ENCODE data around the gene SLC35E1.
"Not testable (repeated sequence)": the region's sequence is repeated elsewhere in the genome, so short reads cannot be mapped to it uniquely, and the experiment has no call there.

Gene SLC35E1

DNA sequence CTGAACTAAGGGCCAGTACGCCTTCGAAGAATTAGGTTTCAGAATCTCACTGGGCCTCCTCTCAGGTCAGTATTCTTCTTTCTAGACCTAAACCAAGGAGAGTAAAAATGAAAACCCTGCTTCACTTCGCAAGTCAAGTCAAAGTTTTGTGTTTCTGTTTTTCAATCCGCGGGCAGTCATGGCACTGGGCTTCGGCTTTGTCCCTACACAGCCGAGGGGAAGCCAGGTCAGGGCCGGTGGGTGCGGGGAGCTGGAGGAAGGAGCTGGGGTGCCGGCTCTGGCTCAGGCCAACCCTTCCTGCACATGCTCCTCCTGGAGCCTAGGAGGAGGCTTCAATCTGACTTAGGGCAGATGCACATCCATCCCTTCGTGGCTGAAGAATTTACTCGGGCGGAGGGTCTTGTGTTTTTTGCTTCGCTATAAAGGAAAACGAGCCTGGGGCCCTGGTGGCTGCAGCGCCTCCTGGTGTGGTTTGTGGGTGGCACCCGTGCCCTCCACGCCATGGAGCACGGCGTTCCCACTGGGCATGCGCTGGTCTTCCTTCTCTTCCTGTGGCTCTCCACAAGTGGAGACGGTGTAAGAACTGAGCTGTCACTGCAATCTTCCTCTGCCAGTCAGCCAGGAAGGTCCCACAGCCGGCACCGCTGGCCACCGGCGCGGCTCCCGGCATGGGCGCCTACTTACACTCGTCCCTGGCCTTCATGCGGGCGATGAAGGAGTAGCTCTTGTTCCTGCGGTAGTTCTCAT lies 53.6 kb downstream of the SLC35E1 start:
- H3K27ac ChIP-seq = no peak overlapping the region
- TF ChIP-seq CTCF (conservative IDR thresholded peaks at IDR 0.05) = no peak; the same call in 1 of the 2 replicates

GRCh38 chr19:16518061-16518460 lies 54.2 kb downstream of the SLC35E1 start:
- TF ChIP-seq CTCF (conservative IDR thresholded peaks at IDR 0.05) = no peak

DNA sequence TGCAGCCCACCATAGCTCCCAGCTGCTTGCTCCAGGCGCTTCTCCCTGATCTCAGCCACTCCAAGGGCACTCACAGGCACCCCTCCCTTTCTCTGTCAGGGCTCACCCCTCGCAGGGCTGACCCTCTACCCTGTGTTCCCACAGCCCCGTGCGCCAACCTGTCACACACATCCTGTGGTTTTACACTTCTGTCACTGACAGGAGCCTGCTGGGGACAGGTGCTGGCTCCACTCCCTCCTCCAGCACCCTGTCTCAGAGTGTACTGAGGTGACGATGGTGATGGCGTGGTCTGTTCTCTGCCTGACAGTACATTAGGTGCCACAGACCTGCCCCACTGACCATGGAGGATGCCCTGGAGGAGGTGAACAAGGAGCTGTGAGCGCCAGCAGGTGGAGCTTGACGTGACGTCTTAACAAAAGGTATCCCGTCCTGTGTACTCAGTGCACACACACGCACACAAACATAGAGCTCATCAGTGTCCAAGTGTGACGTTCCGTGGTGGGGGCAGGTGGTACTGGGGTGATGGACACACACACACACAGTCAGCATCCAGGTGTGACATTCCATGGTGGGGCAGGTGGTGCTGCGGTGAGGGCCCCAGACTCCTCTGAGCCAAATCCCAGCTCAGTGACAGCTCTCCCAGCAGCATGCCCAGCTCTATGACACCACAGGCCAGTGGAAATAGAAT lies 55.1 kb downstream of the SLC35E1 start:
- no peak for TF ChIP-seq CTCF (conservative IDR thresholded peaks at IDR 0.05)
- no peak overlapping the region for H3K27ac ChIP-seq

More at GRCh38 chr19:16518061-16518460, 54.2 kb downstream of the SLC35E1 start:
- H3K27ac ChIP-seq = no peak overlapping the region

DNA sequence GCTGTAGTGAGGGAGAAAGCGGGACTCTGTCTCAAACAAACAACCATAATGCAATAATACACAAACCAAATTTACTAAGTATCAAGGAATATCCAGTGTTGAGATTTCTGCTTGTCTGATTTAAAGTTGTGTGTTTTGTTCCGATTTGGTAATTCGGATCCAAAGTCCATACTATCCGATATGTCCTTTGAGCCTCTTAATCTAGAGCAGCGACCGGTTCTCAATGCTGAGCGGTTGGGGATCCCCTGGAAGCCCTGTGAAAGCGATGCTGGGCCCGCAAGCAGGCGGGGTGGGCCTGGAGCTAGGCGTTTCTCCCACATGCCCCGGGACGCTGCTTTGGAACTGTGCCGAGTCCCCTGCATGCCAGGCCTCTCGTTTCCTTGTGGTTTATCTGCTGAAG lies 55.8 kb downstream of the SLC35E1 start:
- no peak for TF ChIP-seq CTCF (conservative IDR thresholded peaks at IDR 0.05)
- no peak overlapping the region for H3K27ac ChIP-seq

GRCh38 chr19:16514383-16515019 lies 57.7 kb downstream of the SLC35E1 start:
- H3K27ac ChIP-seq = no peak overlapping the region
- TF ChIP-seq CTCF (conservative IDR thresholded peaks at IDR 0.05) = 0 out of 2 replicates have a peak, but pooled peaks have one; percentile 13

DNA sequence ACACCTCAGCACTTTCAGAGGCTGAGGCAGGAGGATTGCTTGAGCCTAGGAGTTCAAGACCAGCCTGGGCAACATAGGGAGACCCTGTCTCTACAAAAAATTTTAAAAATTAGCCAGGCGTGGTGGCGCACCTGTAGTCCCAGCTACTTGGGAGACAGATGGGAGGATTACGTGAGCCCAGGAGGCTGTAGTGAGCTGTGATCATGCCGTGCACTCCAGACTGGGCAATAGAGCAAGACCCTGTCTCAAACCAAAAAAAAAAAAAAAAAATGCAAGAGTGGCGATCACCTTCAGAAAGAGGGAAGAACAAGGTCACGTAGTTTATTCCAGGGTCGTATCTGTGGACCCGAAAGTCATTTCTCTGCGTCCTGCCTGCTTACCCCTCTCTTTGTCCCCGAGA lies 59.6 kb downstream of the SLC35E1 start:
- not testable (repeated sequence) for H3K27ac ChIP-seq

DNA sequence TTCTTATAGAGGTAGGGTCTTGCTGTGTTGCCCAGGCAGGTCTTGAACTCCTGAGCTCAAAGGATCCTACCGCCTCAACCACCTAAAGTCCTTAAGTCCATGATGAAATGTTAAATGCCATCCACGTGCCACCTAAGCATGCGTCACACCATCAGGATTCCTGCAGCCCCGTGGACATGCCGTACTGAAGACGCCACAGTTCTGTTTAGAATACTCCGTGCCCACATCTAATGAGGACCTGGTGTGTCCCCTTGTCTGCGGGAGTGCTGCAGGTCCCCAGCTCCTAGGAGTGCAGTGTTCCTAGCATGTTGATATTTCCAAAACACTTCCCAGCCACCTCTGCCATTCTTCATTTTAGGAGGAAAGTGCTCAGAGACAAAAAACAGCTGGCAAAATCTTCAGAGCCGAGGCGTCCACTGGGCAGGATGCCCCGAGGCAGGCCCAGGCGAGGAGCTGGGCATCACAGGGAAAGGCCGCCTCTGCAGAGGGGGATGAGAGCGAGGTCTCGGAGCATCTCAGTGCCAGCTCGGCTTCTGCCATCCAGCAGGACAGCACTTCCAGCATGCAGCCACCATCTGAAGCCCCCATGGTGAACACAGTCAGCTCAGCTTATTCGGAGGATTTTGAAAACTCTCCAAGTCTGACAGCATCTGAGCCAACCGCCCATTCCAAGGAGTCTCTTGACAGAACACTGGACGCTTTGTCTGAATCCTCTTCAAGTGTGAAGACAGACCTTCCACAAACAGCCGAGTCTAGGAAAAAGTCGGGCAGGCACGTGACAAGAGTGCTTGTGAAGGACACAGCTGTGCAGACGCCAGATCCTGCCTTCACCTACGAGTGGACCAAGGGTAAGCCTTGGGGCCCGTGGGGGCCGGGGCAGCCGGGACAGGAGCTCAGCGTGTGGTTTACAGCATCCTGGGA lies 62.8 kb downstream of the SLC35E1 start:
- TF ChIP-seq CTCF (conservative IDR thresholded peaks at IDR 0.05) = no peak
- H3K27ac ChIP-seq = no peak overlapping the region

All from VCaP (cell line).